D341Med (cell line): ENCODE results near the gene OGDHL.
"Not testable (repeated sequence)": the region's sequence is repeated elsewhere in the genome, so short reads cannot be mapped to it uniquely, and the experiment has no call there.

Source experiments
- DNase-seq: peaks from one replicate; pipeline ENCODE4 v3.0.0; 2012; ENCODE audit warnings: low spot score

OGDHL gene

DNA sequence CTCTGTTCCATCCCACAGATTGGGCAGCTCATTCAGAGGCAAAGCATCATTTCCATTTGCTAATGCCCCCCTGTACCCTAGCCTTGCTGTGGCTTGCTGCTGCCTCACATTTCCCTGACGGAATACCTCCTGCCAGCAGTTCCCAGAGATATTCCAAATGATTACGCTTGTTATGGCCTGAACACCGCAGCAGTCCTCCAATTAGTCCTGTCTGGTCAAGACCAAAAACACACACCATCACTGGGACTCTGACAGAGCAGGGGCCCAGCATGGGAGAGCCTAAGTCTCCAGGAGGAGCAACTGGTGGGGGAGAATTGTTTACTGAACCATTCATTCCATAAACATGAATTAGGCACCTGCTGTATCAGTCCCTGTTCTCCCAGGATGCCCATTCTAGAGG is 6.1 kb downstream of the OGDHL start:
- no peak for DNase-seq

GRCh38 chr10:49754951-49755350 is 7.2 kb downstream of the OGDHL start:
- not testable (repeated sequence) for DNase-seq

- no peak for DNase-seq
Observed at GRCh38 chr10:49752584-49752983, 9.5 kb downstream of the OGDHL start.

GRCh38 chr10:49751636-49752510 is 10.2 kb downstream of the OGDHL start:
- peak; percentile 29 for DNase-seq

DNA sequence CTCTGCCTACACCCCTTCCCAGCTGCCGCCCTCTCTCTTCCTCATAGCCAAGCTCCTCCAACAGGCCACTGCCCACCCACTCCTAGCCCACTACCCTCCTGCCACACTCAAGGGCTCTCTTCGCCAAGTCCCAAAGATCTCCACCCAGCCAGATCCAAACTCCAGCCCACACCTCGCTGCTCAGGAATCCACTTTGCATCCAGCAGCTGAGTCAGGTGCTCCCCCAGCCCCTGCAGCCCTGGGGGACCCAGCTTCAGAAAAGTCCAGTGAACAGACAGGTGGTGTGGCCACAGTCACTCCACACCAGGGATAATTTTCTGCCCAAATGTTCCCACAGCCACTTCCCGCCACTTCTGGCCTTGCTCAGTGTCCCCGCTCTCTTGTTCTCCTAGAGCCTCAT is 10.9 kb downstream of the OGDHL start:
- no peak for DNase-seq

DNA sequence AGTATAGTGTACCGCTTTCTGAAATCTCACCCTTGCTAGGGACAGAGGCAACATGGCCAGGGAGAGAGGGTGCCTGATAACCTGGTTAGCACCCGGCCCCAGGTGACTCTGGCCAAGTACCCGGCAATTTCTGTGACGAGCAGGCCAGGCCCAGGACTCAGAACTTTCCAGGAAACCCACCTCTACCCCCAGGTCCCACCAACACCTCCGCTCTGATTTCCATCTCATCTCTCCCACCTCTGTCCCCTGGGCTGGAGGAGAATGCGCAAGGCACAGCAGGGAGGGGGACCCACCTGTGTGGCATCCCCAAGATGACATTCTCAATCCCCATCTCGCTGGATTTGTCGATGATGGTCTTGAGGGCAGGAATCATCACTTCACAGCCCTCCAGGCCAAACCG is 11.6 kb downstream of the OGDHL start:
- no peak for DNase-seq

GRCh38 chr10:49749556-49750491 is 12.3 kb downstream of the OGDHL start:
- peak; percentile 34 for DNase-seq

DNA sequence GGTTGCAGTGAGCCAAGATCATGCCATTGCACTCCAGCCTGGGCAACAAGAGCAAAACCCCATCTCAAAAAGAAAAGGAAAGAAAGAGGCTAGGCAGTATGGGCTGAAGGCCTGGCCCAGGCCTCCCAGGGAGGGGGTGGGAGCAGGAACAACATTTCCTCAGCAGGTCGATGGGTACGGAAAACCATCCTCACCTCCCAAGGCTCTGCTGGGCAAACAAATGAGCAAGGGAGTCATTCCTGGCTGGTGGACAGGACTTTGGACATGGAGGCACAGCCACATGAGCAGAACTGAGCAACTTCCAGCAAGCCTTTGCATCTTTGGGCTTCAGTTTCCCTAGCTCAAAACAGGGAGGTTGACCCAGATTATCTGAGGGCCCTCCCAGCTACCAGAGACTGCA is 13.0 kb downstream of the OGDHL start:
- DNase-seq: no peak

DNA sequence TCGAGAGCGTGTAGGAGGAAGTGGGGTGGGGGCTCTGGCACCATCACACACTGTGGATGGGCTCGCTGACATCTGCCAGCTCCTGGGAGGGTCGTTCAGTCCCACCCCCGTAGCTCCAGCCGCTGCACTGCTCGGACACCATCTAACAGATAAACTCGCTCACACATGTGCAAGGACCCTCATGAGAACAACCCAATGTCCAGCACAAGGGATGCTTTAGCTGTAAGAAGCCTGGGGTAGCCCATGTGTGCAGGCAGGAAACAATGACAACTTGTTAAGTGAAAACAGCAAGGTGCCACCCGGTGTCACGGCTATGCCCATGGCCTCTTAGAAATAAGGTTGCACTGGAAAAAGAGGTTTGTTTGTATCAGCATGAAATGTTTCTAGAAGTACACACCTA is 14.1 kb downstream of the OGDHL start:
- no peak for DNase-seq

GRCh38 chr10:49747303-49747646 is 14.8 kb downstream of the OGDHL start:
- no peak for DNase-seq

DNA sequence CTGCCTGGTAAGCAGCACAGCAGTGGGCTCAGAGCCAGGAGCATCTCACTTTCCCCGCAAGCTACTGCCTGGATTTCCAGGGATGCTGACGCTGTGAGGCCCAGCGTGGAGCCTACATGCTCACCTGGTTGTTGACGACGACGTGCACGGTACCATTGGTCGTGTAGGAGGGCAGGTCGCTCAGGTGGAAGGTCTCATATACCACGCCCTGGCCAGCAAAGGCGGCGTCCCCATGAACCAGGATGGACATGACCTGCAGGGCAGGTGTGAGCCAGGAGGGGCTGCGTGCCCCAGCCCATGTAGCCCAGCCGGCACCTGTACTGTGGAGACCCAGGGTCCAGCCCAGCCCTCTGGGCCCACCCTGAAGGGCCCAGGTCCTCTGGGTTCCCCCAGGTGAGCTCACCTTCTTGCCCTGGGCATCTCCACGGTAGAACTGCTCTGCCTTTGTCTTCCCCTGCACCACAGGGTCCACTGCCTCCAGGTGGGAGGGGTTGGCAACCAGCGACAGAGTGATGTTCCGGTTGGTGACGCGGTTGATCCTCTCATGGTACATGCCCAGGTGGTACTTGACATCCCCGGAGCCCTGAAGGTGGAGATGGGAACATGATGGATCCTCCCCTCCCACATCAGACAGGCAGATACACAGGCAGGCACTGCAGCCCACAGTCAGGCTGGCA is 15.4 kb downstream of the OGDHL start:
- DNase-seq: no peak

GRCh38 chr10:49745756-49746155 is 16.4 kb downstream of the OGDHL start:
- no peak for DNase-seq

DNA sequence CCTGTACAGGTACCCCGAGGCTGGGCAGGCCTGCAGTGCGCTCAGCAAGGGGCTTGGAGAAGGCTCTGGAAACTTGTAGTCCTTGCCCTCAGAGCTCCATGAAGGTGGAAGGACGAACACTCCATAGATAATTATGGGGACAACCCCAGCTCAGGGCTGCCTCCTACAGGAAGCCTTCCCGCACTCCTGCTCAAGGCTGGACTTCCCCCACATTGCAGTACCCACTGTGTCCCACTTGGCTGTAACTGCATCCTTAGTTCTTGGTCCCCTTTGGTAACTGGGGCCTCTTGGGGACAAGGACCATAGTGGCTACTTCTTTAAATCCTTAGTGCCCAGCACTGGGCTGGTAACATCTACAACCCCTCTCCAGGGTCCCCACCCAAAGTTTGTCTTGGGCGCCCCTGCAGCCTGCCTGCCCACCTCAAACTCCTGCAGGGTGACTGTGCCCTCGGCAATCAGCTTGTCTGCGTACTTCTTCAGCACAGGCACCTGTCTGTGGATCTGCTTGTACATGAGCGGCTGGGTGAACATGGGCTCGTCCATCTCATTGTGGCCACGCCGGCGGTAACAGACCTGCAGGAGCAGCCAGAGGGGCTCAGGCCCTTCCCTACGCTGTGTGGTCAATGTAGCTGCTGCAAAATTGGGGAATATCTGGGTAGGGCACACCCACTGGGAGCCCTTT is 17.1 kb downstream of the OGDHL start:
- peak; percentile 43 for DNase-seq

DNA sequence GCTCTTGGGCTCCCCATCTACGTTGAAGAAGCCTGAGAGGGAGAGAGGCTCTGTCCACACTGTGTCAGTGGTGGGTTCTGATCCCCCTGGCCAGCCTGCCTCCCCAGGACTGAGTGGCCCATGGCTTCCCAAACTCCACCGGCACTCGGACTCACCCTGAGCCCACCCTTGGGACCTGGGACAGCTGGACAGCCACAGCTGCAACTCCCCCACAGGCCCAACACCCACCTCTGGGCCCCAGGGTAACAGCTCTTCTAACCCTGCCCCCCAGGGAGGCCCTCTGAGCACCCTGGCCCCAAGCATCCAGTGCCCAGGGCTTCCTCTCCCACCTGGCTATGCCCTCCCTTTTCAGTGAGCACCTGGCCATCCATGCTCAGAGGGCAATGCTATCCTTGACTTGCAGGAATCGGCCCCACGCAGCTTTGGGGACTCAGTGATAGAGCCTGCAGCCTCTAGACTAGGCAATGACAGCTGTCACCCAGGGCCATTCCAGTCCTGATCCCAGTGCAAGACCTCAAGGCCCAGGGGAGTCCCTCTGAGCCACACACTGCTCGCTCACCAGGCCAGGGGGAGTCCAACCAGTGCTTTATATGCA is 17.9 kb downstream of the OGDHL start:
- peak; percentile 32 for DNase-seq

GRCh38 chr10:49743464-49744075 is 18.6 kb downstream of the OGDHL start:
- peak; percentile 34 for DNase-seq

- peak; percentile 47 for DNase-seq
Observed at GRCh38 chr10:49742683-49743463, 19.2 kb downstream of the OGDHL start.

GRCh38 chr10:49741108-49741995 is 20.8 kb downstream of the OGDHL start:
- peak; percentile 37 for DNase-seq

DNA sequence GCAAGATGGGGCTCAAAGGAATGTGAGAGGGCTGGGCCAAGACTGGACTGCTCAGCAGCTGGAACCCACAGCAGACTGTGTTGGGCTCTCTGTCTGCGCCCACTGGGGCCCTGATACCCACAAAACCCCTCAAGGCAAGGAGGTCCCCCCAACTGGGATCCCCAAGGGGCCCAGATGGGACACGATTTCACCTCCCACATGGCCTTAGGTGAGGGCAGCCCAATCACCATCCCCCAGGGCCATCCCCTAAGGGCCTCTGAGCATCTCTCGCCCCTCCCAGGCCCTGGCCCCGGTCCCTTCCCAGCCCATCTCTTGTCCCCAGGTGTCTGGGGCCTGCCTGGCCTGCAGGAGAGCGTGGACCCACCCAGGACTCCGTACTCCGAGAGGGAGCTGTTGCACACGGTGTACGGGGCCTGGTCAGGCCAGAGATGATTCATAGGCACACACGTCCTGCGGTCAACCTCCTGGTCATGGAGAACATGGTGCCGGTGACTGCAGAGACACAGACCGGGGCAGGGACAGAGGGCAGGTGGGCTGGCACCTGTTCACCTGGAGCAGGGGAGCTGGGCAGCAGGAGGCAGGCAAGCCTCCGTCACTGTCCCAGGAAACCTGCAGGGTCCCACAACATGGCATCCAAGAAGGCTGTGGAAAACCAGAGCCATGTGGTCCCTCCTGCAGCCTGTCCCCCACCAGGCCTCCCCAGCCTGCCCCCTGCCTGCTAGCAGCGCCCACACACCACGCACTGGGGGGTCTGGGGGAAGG is 21.6 kb downstream of the OGDHL start:
- peak; percentile 42 for DNase-seq
